Measurements from ENCODE around the gene UBD.

DNA sequence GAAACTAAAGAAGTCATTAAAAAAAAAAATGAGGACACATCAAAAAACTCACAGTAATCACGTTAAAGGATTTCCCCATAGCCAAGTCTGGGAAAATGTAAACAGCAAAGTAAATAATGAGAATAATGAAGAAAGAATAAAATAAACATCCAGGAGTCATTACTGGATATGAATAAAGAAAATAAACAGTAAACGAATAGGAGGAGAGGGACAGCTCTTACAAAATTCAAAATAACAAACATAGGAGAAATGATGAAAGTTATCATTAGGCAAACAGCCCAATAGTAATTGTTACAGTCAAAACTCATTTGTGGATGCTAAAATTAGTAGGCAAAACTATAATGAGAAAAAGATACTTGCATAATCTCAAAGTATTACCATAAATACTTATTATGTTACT, 8.0 kb upstream of the UBD start:
- TF ChIP-seq CEBPB (IDR thresholded peaks at IDR 0.05) (no peak), RAD21 (conservative IDR thresholded peaks at IDR 0.05 in 1 of 2, IDR thresholded peaks at IDR 0.05 in 1 of 2) (no peak), POLR2A (IDR thresholded peaks at IDR 0.05; ENCODE audit: low read length) (no peak), SREBF2 (IDR thresholded peaks at IDR 0.05) (no peak), EP300 (IDR thresholded peaks at IDR 0.05) (no peak), BHLHE40 (IDR thresholded peaks at IDR 0.05; ENCODE audit: low read depth, low read length) (no peak), POLR2AphosphoS2 (conservative IDR thresholded peaks at IDR 0.05; ENCODE audit: low read length) (no peak), CHD2 (IDR thresholded peaks at IDR 0.05; ENCODE audit: low read length, partially characterized antibody) (no peak), KDM5A (IDR thresholded peaks at IDR 0.05) (no peak), NR3C1 (IDR thresholded peaks at IDR 0.05) (no peak), TP53 (CRISPR knock-in tag; IDR thresholded peaks at IDR 0.05) (no peak)
- TF ChIP-seq, protein P1, sequence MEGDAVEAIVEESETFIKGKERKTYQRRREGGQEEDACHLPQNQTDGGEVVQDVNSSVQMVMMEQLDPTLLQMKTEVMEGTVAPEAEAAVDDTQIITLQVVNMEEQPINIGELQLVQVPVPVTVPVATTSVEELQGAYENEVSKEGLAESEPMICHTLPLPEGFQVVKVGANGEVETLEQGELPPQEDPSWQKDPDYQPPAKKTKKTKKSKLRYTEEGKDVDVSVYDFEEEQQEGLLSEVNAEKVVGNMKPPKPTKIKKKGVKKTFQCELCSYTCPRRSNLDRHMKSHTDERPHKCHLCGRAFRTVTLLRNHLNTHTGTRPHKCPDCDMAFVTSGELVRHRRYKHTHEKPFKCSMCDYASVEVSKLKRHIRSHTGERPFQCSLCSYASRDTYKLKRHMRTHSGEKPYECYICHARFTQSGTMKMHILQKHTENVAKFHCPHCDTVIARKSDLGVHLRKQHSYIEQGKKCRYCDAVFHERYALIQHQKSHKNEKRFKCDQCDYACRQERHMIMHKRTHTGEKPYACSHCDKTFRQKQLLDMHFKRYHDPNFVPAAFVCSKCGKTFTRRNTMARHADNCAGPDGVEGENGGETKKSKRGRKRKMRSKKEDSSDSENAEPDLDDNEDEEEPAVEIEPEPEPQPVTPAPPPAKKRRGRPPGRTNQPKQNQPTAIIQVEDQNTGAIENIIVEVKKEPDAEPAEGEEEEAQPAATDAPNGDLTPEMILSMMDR (IDR thresholded peaks at IDR 0.05): no peak
- TF ChIP-seq, protein P2, sequence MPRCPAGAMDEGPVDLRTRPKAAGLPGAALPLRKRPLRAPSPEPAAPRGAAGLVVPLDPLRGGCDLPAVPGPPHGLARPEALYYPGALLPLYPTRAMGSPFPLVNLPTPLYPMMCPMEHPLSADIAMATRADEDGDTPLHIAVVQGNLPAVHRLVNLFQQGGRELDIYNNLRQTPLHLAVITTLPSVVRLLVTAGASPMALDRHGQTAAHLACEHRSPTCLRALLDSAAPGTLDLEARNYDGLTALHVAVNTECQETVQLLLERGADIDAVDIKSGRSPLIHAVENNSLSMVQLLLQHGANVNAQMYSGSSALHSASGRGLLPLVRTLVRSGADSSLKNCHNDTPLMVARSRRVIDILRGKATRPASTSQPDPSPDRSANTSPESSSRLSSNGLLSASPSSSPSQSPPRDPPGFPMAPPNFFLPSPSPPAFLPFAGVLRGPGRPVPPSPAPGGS (IDR thresholded peaks at IDR 0.05): no peak

Measured in A549 (cell line).